AG09319 (cell line): ENCODE measurements around the gene WSCD2.

Source experiments
- DNase-seq: peaks from one replicate; pipeline ENCODE4 v3.0.0-alpha.2; 2010; ENCODE audit warnings: low read depth; ENCODE audit errors: extremely low read depth
- CTCF ChIP-seq: IDR thresholded peaks from 2 replicates; pipeline ENCODE4 v1.5.1; 2011; ENCODE audit warnings: low read depth, mild to moderate bottlenecking, inconsistent platforms, low read length, moderate library complexity

Gene WSCD2

GRCh38 chr12:108173160-108173559 lies 44.1 kb downstream of the WSCD2 start:
- DNase-seq, result no peak
- no peak for TF ChIP-seq CTCF

- TF ChIP-seq CTCF, result no peak
- no peak for DNase-seq
Measured at GRCh38 chr12:108173892-108174291, 44.8 kb downstream of the WSCD2 start.

- no peak for DNase-seq
- TF ChIP-seq CTCF, result no peak
Measured at GRCh38 chr12:108174641-108175040, 45.6 kb downstream of the WSCD2 start.

- no peak for DNase-seq
- TF ChIP-seq CTCF, result no peak; the same call in 1 of the 2 replicates
Measured at GRCh38 chr12:108175310-108175709, 46.2 kb downstream of the WSCD2 start.

GRCh38 chr12:108176292-108176691 lies 47.2 kb downstream of the WSCD2 start:
- TF ChIP-seq CTCF, result no peak
- no peak for DNase-seq

GRCh38 chr12:108177131-108177530 lies 48.0 kb downstream of the WSCD2 start:
- TF ChIP-seq CTCF, result no peak

GRCh38 chr12:108179305-108179704 lies 50.2 kb downstream of the WSCD2 start:
- DNase-seq, result no peak
- no peak for TF ChIP-seq CTCF

More at GRCh38 chr12:108177131-108177530, 48.0 kb downstream of the WSCD2 start:
- no peak for DNase-seq
